WTC11 (cell line): ENCODE measurements around the gene SSC5D. TPM values are rescaled to one million over a fixed set of nuclear protein-coding genes. Genes with fewer than 3 reads are reported as not detected.

Experiments used
- ATAC-seq: fragments of 200-7000 bp; cut with Tn5 transposase; 2 replicates; pipeline ENCODE4 v1.10.0; 2021; ENCODE audit warnings: mild to moderate bottlenecking, moderate library complexity
- CTCF ChIA-PET: fragments of 300-600 bp; sonication (Branson Sonifier 250); formaldehyde crosslinking; loops from one replicate; lab custom pipeline; 2021; ENCODE audit warnings: antibody characterized with exemption; lab: Charles Lee
- POLR2A ChIA-PET: fragments of 350-600 bp; sonication (Branson Sonifier 250); formaldehyde crosslinking; loops from one replicate; lab custom pipeline; 2021; ENCODE audit warnings: antibody characterized with exemption; lab: Charles Lee
- DNase-seq: peaks from one replicate; pipeline ENCODE4 v3.0.0; 2021; ENCODE audit warnings: low spot score
- H3K27ac Mint-ChIP-seq: 2 replicates; pipeline ENCODE4 v1.8.0; 2021; ENCODE audit warnings: mixed read lengths
- H3K27me3 Mint-ChIP-seq: 2 replicates; pipeline ENCODE4 v1.8.0; 2021; ENCODE audit warnings: low read depth, mild to moderate bottlenecking, moderate library complexity, mixed read lengths
- H3K36me3 Mint-ChIP-seq: 2 replicates; pipeline ENCODE4 v1.8.0; 2021; ENCODE audit warnings: mixed read lengths
- H3K4me1 Mint-ChIP-seq: 2 replicates; pipeline ENCODE4 v1.8.0; 2022; ENCODE audit warnings: mixed read lengths
- H3K4me3 Mint-ChIP-seq: 2 replicates; pipeline ENCODE4 v1.8.0; 2021; ENCODE audit warnings: mild to moderate bottlenecking, moderate library complexity, mixed read lengths
- H3K9me3 Mint-ChIP-seq: 2 replicates; pipeline ENCODE4 v1.8.0; 2021; ENCODE audit warnings: mixed read lengths
- ATF3 ChIP-seq: sonication (generic); formaldehyde crosslinking; conservative IDR thresholded peaks from 2 replicates; pipeline ENCODE4 v1.8.1; 2022; ENCODE audit warnings: mild to moderate bottlenecking, missing genetic modification reagents
- CTCF ChIP-seq: fragments of 200-600 bp; IDR thresholded peaks from 2 replicates; pipeline ENCODE4 v1.8.0; 2022; ENCODE audit warnings: antibody characterized with exemption
- E2F1 ChIP-seq: sonication (generic); formaldehyde crosslinking; IDR thresholded peaks from 2 replicates; pipeline ENCODE4 v1.8.0; 2022; ENCODE audit warnings: mild to moderate bottlenecking, missing genetic modification reagents
- ELF4 ChIP-seq: sonication (generic); formaldehyde crosslinking; IDR thresholded peaks from 2 replicates; pipeline ENCODE4 v1.8.1; 2022; ENCODE audit warnings: low read depth, mild to moderate bottlenecking, moderate library complexity, missing genetic modification reagents
- HMGXB4 ChIP-seq: sonication (generic); formaldehyde crosslinking; IDR thresholded peaks from 2 replicates; pipeline ENCODE4 v1.8.1; 2023; ENCODE audit warnings: mild to moderate bottlenecking, moderate library complexity, missing genetic modification reagents
- IRF2 ChIP-seq: sonication (generic); formaldehyde crosslinking; IDR thresholded peaks from 2 replicates; pipeline ENCODE4 v1.8.0; 2022; ENCODE audit warnings: low read depth, missing genetic modification reagents, borderline replicate concordance
- MAX ChIP-seq: sonication (generic); formaldehyde crosslinking; IDR thresholded peaks from 2 replicates; pipeline ENCODE4 v1.8.0; 2022; ENCODE audit warnings: mild to moderate bottlenecking, missing genetic modification reagents
- MXD4 ChIP-seq: fragments of 250-450 bp; sonication (Bioruptor Pico); IDR thresholded peaks from 2 replicates; pipeline ENCODE4 v1.8.0; 2021; ENCODE audit warnings: mild to moderate bottlenecking, moderate library complexity, borderline replicate concordance
- NFATC4 ChIP-seq: fragments of 250-450 bp; sonication (Bioruptor Pico); IDR thresholded peaks from 2 replicates; pipeline ENCODE4 v1.9.0; 2021; ENCODE audit warnings: mild to moderate bottlenecking
- NR2C2 ChIP-seq: sonication (generic); formaldehyde crosslinking; IDR thresholded peaks from 2 replicates; pipeline ENCODE4 v1.8.0; 2022; ENCODE audit warnings: mild to moderate bottlenecking, missing genetic modification reagents
- NR3C1 ChIP-seq: sonication (generic); formaldehyde crosslinking; conservative IDR thresholded peaks from 2 replicates; pipeline ENCODE4 v1.8.1; 2023; ENCODE audit warnings: low read depth, mild to moderate bottlenecking, missing genetic modification reagents
- RELA ChIP-seq: sonication (generic); formaldehyde crosslinking; IDR thresholded peaks from 2 replicates; pipeline ENCODE4 v1.8.1; 2022; ENCODE audit warnings: missing genetic modification reagents, mild to moderate bottlenecking, borderline replicate concordance
- STAT6 ChIP-seq: sonication (generic); formaldehyde crosslinking; conservative IDR thresholded peaks from 2 replicates; pipeline ENCODE4 v1.8.1; 2023; ENCODE audit warnings: mild to moderate bottlenecking, low read depth, missing genetic modification reagents, moderate library complexity
- TEAD1 ChIP-seq: sonication (generic); formaldehyde crosslinking; IDR thresholded peaks from 2 replicates; pipeline ENCODE4 v1.8.0; 2022; ENCODE audit warnings: mild to moderate bottlenecking, missing genetic modification reagents
- ZNF138 ChIP-seq: sonication (generic); formaldehyde crosslinking; conservative IDR thresholded peaks from 2 replicates; pipeline ENCODE4 v1.8.1; 2022; ENCODE audit warnings: mild to moderate bottlenecking, moderate library complexity, missing genetic modification reagents
- ZNF232 ChIP-seq: sonication (generic); formaldehyde crosslinking; IDR thresholded peaks from 2 replicates; pipeline ENCODE4 v1.8.0; 2022; ENCODE audit warnings: mild to moderate bottlenecking, missing genetic modification reagents
- ZNF317 ChIP-seq: sonication (generic); formaldehyde crosslinking; IDR thresholded peaks from 2 replicates; pipeline ENCODE4 v1.8.1; 2023; ENCODE audit warnings: low read depth, mild to moderate bottlenecking, moderate library complexity, missing genetic modification reagents, borderline replicate concordance
- ZNF396 ChIP-seq: fragments of 250-450 bp; sonication (Bioruptor Pico); IDR thresholded peaks from 2 replicates; pipeline ENCODE4 v1.8.0; 2021; ENCODE audit warnings: mild to moderate bottlenecking, moderate library complexity, borderline replicate concordance
- ZNF425 ChIP-seq: fragments of 250-450 bp; sonication (Bioruptor Pico); conservative IDR thresholded peaks from 2 replicates; pipeline ENCODE4 v1.9.0; 2021; ENCODE audit warnings: mild to moderate bottlenecking
- total RNA-seq: library from RNA; stranded (reverse); gene quantifications from 3 replicates; pipeline ENCODE4 v1.2.3, GENCODE V29; 2021

Gene SSC5D
- total RNA-seq, 1 experiment from 2014 or later: 2.9 TPM

GRCh38 chr19:55482156-55482961 is 5.9 kb upstream of the SSC5D start:
- ATAC-seq: no peak

GRCh38 chr19:55482967-55483705 is 5.1 kb upstream of the SSC5D start:
- Mint-ChIP-seq H3K9me3 (no peaks in the 10 kb centered on the region), H3K27me3 (no peaks in the 10 kb centered on the region), H3K4me1 (peaks cover 23% of the 10 kb centered on the region), H3K36me3 (no peaks in the 10 kb centered on the region), H3K4me3 (no peak overlapping the region), H3K27ac (no peak overlapping the region)
- DNase-seq: no peak
- ChIA-PET POLR2A (no interaction called here), CTCF (interaction anchor here (0.6 to 13.5 kb wide), 3 partner anchors 15 to 123 kb away, joined by 3 to 96 read pairs (median 32); no protein-coding TSS in a partner anchor)
- ATAC-seq: no peak
- TF ChIP-seq IRF2 (CRISPR knock-in tag) (no peak), CTCF (no peak), ZNF317 (CRISPR knock-in tag) (no peak), MXD4 (CRISPR knock-in tag) (no peak), NR3C1 (CRISPR knock-in tag) (no peak), ZNF232 (CRISPR knock-in tag) (no peak), MAX (CRISPR knock-in tag) (no peak), ZNF425 (CRISPR knock-in tag) (no peak)

More at GRCh38 chr19:55482156-55482961, 5.9 kb upstream of the SSC5D start:
- Mint-ChIP-seq H3K27ac (no peak overlapping the region), H3K27me3 (no peaks in the 10 kb centered on the region), H3K4me3 (no peak overlapping the region), H3K36me3 (no peaks in the 10 kb centered on the region), H3K9me3 (no peaks in the 10 kb centered on the region), H3K4me1 (peaks cover 23% of the 10 kb centered on the region)
- ChIA-PET CTCF (interaction anchor here (0.6 to 13.5 kb wide), 5 partner anchors 15 to 125 kb away, joined by 3 to 96 read pairs (median 13); no protein-coding TSS in a partner anchor), POLR2A (no interaction called here)
- TF ChIP-seq NR2C2 (no peak), ZNF396 (CRISPR knock-in tag) (no peak), ZNF138 (CRISPR knock-in tag) (no peak), NFATC4 (CRISPR knock-in tag) (no peak), E2F1 (no peak), RELA (CRISPR knock-in tag) (no peak), TEAD1 (CRISPR knock-in tag) (no peak), HMGXB4 (CRISPR knock-in tag) (no peak), ATF3 (CRISPR knock-in tag) (no peak), ELF4 (CRISPR knock-in tag) (no peak), STAT6 (CRISPR knock-in tag) (no peak)
- no peak for DNase-seq
